CD14-positive monocyte (primary cell): ENCODE measurements around the gene KIF16B. TPM values are rescaled to one million over a fixed set of nuclear protein-coding genes. Genes with fewer than 3 reads are reported as not detected.

ENCODE experiments used
- DNase-seq, 3 donors: peaks; one replicate each; pipeline ENCODE4 v3.0.0-alpha.2; 2011 to 2022
- H2AFZ ChIP-seq: 2 replicates; pipeline ENCODE4 v1.6.0; 2012; ENCODE audit warnings: mild to moderate bottlenecking, low read depth, low read length, inconsistent platforms; ENCODE audit not compliant: insufficient read depth, poor library complexity, severe bottlenecking
- H3K27ac ChIP-seq, 2 donors: 1 replicate in 1 of 2; 2 replicates in 1 of 2; pipeline ENCODE4 v1.5.1; 2012 to 2013; ENCODE audit warnings: low read length in 2 of 2, control low read depth in 1 of 2, inconsistent platforms in 1 of 2, low read depth in 1 of 2, mild to moderate bottlenecking in 1 of 2
- H3K27me3 ChIP-seq, 2 donors: one replicate each; pipeline versions ENCODE4 v1.6.0 to v1.6.1; 2011 to 2013; ENCODE audit warnings: low read length in 2 of 2; ENCODE audit not compliant: control insufficient read depth in 2 of 2, insufficient read depth in 2 of 2
- H3K36me3 ChIP-seq, 2 donors: replicated peaks in 1 of 2; 1 replicate in 1 of 2; 2 replicates in 1 of 2; pipeline versions ENCODE4 v1.5.1 to v1.6.1; 2012 to 2013; ENCODE audit warnings: low read length in 2 of 2, control low read depth in 1 of 2, inconsistent platforms in 1 of 2, mild to moderate bottlenecking in 1 of 2; ENCODE audit not compliant: insufficient read depth in 2 of 2, control insufficient read depth in 1 of 2
- H3K4me1 ChIP-seq, 2 donors: 1 replicate in 1 of 2; 2 replicates in 1 of 2; pipeline versions ENCODE4 v1.5.1 to v1.6.1; 2012 to 2013; ENCODE audit warnings: low read length in 2 of 2, control low read depth in 1 of 2, inconsistent platforms in 1 of 2, mild to moderate bottlenecking in 1 of 2, moderate library complexity in 1 of 2; ENCODE audit not compliant: insufficient read depth in 2 of 2, control insufficient read depth in 1 of 2
- H3K4me2 ChIP-seq: replicated peaks from 2 replicates; pipeline ENCODE3; 2012; ENCODE audit warnings: low read length, moderate library complexity, mild to moderate bottlenecking; ENCODE audit not compliant: poor library complexity, severe bottlenecking; ENCODE audit errors: extremely low read depth
- H3K4me3 ChIP-seq, 3 experiments: fragments of 200-600 bp in 1 of 3; sonication (generic) in 1 of 3; replicated peaks in 1 of 3; 1 replicate in 2 of 3; 2 replicates in 1 of 3; pipeline ENCODE4 v1.5.1; 2011 to 2013; ENCODE audit warnings: low read length in 3 of 3, mild to moderate bottlenecking in 3 of 3, control low read depth in 2 of 3, low read depth in 2 of 3, inconsistent platforms in 1 of 3, moderate library complexity in 1 of 3
- H3K79me2 ChIP-seq: 2 replicates; pipeline ENCODE4 v1.6.0; 2012; ENCODE audit warnings: mild to moderate bottlenecking, control low read depth, inconsistent platforms, low read length, moderate library complexity; ENCODE audit not compliant: insufficient read depth
- H3K9ac ChIP-seq: 2 replicates; pipeline ENCODE4 v1.6.0; 2017; ENCODE audit warnings: low read length, mild to moderate bottlenecking; ENCODE audit not compliant: insufficient read depth, poor library complexity, severe bottlenecking
- H3K9me3 ChIP-seq, 2 donors: replicated peaks in 1 of 2; 1 replicate in 1 of 2; 2 replicates in 1 of 2; pipeline versions ENCODE4 v1.5.1 to v1.6.1; 2012 to 2013; ENCODE audit warnings: low read length in 2 of 2, control low read depth in 1 of 2; ENCODE audit not compliant: control insufficient read depth in 1 of 2, insufficient read depth in 1 of 2
- H4K20me1 ChIP-seq: 2 replicates; pipeline ENCODE4 v1.6.0; 2012; ENCODE audit warnings: mild to moderate bottlenecking, low read length, control low read depth, moderate library complexity; ENCODE audit not compliant: insufficient read depth
- H3K27ac Mint-ChIP-seq, 7 donors: one replicate each; pipeline ENCODE4 v1.8.0; 2020; ENCODE audit warnings: mild to moderate bottlenecking in 7 of 7, mixed read lengths in 7 of 7, moderate library complexity in 6 of 7, inconsistent platforms in 2 of 7
- H3K27me3 Mint-ChIP-seq, 3 donors: one replicate each; pipeline ENCODE4 v1.8.0; 2021 to 2022; ENCODE audit warnings: low read depth in 3 of 3, mild to moderate bottlenecking in 3 of 3, mixed read lengths in 3 of 3, moderate library complexity in 3 of 3, inconsistent platforms in 1 of 3
- H3K36me3 Mint-ChIP-seq, 2 donors: one replicate each; pipeline ENCODE4 v1.8.0; 2020; ENCODE audit warnings: mixed read lengths in 2 of 2, inconsistent platforms in 1 of 2, mild to moderate bottlenecking in 1 of 2
- H3K4me1 Mint-ChIP-seq: one replicate; pipeline ENCODE4 v1.8.0; 2020; ENCODE audit warnings: mild to moderate bottlenecking, mixed read lengths
- H3K4me3 Mint-ChIP-seq, 2 donors: one replicate each; pipeline ENCODE4 v1.8.0; 2020; ENCODE audit warnings: mild to moderate bottlenecking in 2 of 2, mixed read lengths in 2 of 2, moderate library complexity in 1 of 2
- H3K9me3 Mint-ChIP-seq, 7 donors: one replicate each; pipeline ENCODE4 v1.8.0; 2020 to 2022; ENCODE audit warnings: mixed read lengths in 7 of 7, mild to moderate bottlenecking in 6 of 7, moderate library complexity in 6 of 7, inconsistent platforms in 2 of 7
- CTCF ChIP-seq: fragments of 200-600 bp; IDR thresholded peaks from one replicate; pipeline ENCODE4 v1.8.0; 2022; ENCODE audit warnings: antibody characterized with exemption, mild to moderate bottlenecking
- WGBS: methylation state at CpG from one replicate; pipeline ENCODE4 v1.1.5; 2013; ENCODE audit warnings: missing lambda C conversion rate; ENCODE audit not compliant: insufficient coverage; 5-methylcytosine and 5-hydroxymethylcytosine counted together
- intact Hi-C, 2 donors: fragments of 100-400 bp; cut with micrococcal nuclease; formaldehyde crosslinking; loops; one replicate each; pipeline versions ENCODE4 v1.15.0 to v1.15.1; 2023
- polyA plus RNA-seq, 3 donors: library from polyadenylated mRNA; depleted of rRNA in 1 of 3; unstranded in 2 of 3; stranded (reverse) in 1 of 3; fragments of 300-500 nt in 2 of 3; fragments of >200 nt in 1 of 3; fragmentation: Illumina TruSeq in 2 of 3; gene quantifications; 1 replicate in 2 of 3; 2 replicates in 1 of 3; pipeline ENCODE4 v1.2.3, GENCODE V29; 2012 to 2021

Gene KIF16B
- polyA plus RNA-seq, 3 donors = 0.89 to 2.9 (median 2.8) TPM

- H3K36me3 Mint-ChIP-seq = peaks cover 0 to 15% of the 10 kb centered on the region in 2 donors
- peaks cover 17% of the 10 kb centered on the region for H3K4me1 Mint-ChIP-seq
- H3K4me3 Mint-ChIP-seq = no peak overlapping the region
- intact Hi-C loops = no loop called here
- H3K4me3 ChIP-seq = no peak overlapping the region
- H3K36me3 ChIP-seq = no peaks in the 10 kb centered on the region
- TF ChIP-seq CTCF = no peak
- H3K79me2 ChIP-seq = no peaks in the 10 kb centered on the region
- H3K4me1 ChIP-seq = peaks cover 15 to 16% of the 10 kb centered on the region in 2 donors
- DNase-seq = no peak
- no peaks in the 10 kb centered on the region for H3K27me3 Mint-ChIP-seq
- H2AFZ ChIP-seq = no peak overlapping the region
- H3K9me3 Mint-ChIP-seq = no peaks in the 10 kb centered on the region
- H3K27ac Mint-ChIP-seq = no peak overlapping the region
- no peaks in the 10 kb centered on the region for H4K20me1 ChIP-seq
- H3K27ac ChIP-seq = no peak overlapping the region
- H3K9me3 ChIP-seq = no peaks in the 10 kb centered on the region
- no peaks in the 10 kb centered on the region for H3K27me3 ChIP-seq
- H3K9ac ChIP-seq = no peak overlapping the region
- WGBS = 98% methylated on average over 7 of the region's 8 CpGs
- no peak overlapping the region for H3K4me2 ChIP-seq
These were observed 85.2 kb downstream of the KIF16B start for GRCh38 chr20:16488086-16488485.

GRCh38 chr20:16486532-16486931, 86.7 kb downstream of the KIF16B start:
- H3K36me3 ChIP-seq = peaks cover 0 to 3% of the 10 kb centered on the region in 2 donors

More at GRCh38 chr20:16486532-16486931, 86.7 kb downstream of the KIF16B start:
- Histone ChIP-seq H3K9me3 (no peaks in the 10 kb centered on the region), H3K4me2 (no peak overlapping the region), H3K9ac (no peak overlapping the region), H3K79me2 (no peaks in the 10 kb centered on the region), H2AFZ (no peak overlapping the region), H3K4me1 (peaks cover 10 to 12% of the 10 kb centered on the region in 2 donors), H3K27ac (no peak overlapping the region), H3K27me3 (no peaks in the 10 kb centered on the region), H3K4me3 (no peak overlapping the region), H4K20me1 (no peaks in the 10 kb centered on the region)
- intact Hi-C loops = no loop called here
- TF ChIP-seq CTCF = no peak
- Mint-ChIP-seq H3K9me3 (no peaks in the 10 kb centered on the region), H3K36me3 (peaks cover 0 to 12% of the 10 kb centered on the region in 2 donors), H3K4me3 (no peak overlapping the region), H3K4me1 (peaks cover 13% of the 10 kb centered on the region), H3K27ac (no peak overlapping the region), H3K27me3 (no peaks in the 10 kb centered on the region)
- WGBS = 94% methylated on average over 2 of the region's 6 CpGs
- DNase-seq = no peak
